Activated CD4-positive, alpha-beta T cell treated with anti-CD3 and anti-CD28 coated beads for 4 hours (primary cell): ENCODE data around the gene CLPTM1.
A peak's percentile ranks its signal among the peaks of the same experiment; 100 is the strongest.
"Not testable (repeated sequence)": the region's sequence is repeated elsewhere in the genome, so short reads cannot be mapped to it uniquely, and the experiment has no call there.

Experiments used
- DNase-seq, 2 donors: peaks; one replicate each; pipeline ENCODE4 v3.0.0-alpha.2; 2020

Gene CLPTM1

GRCh38 chr19:44954649-44955504 is at the start of gene CLPTM1:
CLPTM1 (plus strand) TSS chr19:44955380; CDS start chr19:44955396, 16 bp downstream.
- DNase-seq = peak; percentile 95 to 96

GRCh38 chr19:44905437-44906160 is 49.6 kb upstream of the CLPTM1 start, which contains the start of gene APOE:
APOE (plus strand) TSS chr19:44905796; CDS start chr19:44906625, 829 bp downstream.
- DNase-seq = no peak

- no peak for DNase-seq
Measured at GRCh38 chr19:44907613-44908012, 47.6 kb upstream of the CLPTM1 start.

GRCh38 chr19:44908074-44908835 is 46.9 kb upstream of the CLPTM1 start:
- no peak for DNase-seq

GRCh38 chr19:44908836-44909261 is 46.3 kb upstream of the CLPTM1 start:
- DNase-seq = no peak

- DNase-seq = no peak
Measured at GRCh38 chr19:44909775-44910174, 45.4 kb upstream of the CLPTM1 start.

GRCh38 chr19:44911896-44912295 is 43.3 kb upstream of the CLPTM1 start:
- DNase-seq = not testable (repeated sequence)

GRCh38 chr19:44912854-44913253 is 42.3 kb upstream of the CLPTM1 start:
- DNase-seq = no peak

- not testable (repeated sequence) for DNase-seq
Measured at GRCh38 chr19:44913512-44914432, 41.4 kb upstream of the CLPTM1 start.

GRCh38 chr19:44914433-44915206 is 40.6 kb upstream of the CLPTM1 start, which contains the start of gene APOC1:
APOC1 (plus strand) TSS chr19:44914608; CDS start chr19:44914892, 284 bp downstream.
- DNase-seq = peak; percentile 67 to 79

- DNase-seq = no peak
Measured at GRCh38 chr19:44924243-44924725, 30.9 kb upstream of the CLPTM1 start.

GRCh38 chr19:44925114-44925891 is 29.9 kb upstream of the CLPTM1 start:
- DNase-seq = no peak

- not testable (repeated sequence) for DNase-seq
Measured at GRCh38 chr19:44926245-44927077, 28.7 kb upstream of the CLPTM1 start.

GRCh38 chr19:44927746-44928145 is 27.4 kb upstream of the CLPTM1 start:
- no peak for DNase-seq

- no peak for DNase-seq
Measured at GRCh38 chr19:44930088-44930487, 25.1 kb upstream of the CLPTM1 start.

GRCh38 chr19:44931541-44931940 is 23.6 kb upstream of the CLPTM1 start:
- no peak for DNase-seq

- no peak for DNase-seq
Measured at GRCh38 chr19:44939668-44940067, 15.5 kb upstream of the CLPTM1 start.

- DNase-seq = no peak
Measured at GRCh38 chr19:44942067-44942571, 13.1 kb upstream of the CLPTM1 start, which contains the start of gene APOC4. APOC4 (plus strand) TSS chr19:44942237; CDS start chr19:44942278, 41 bp downstream.

GRCh38 chr19:44943801-44944249 is 11.4 kb upstream of the CLPTM1 start:
- no peak for DNase-seq
